ENCODE measurements around the gene A2ML1. TPM values are rescaled to one million over a fixed set of nuclear protein-coding genes. Genes with fewer than 3 reads are reported as not detected.

The A2ML1 gene
- total RNA-seq, 1 donor: not detected

GRCh38 chr12:8832500-8832899 is 10.1 kb downstream of the A2ML1 start:
- TF ChIP-seq CTCF (IDR thresholded peaks at IDR 0.05; ENCODE audit: insufficient read depth, low read depth, low read length): no peak
- H3K4me3 ChIP-seq (ENCODE audit: low read depth, low read length): no peak overlapping the region
- no peak for DNase-seq (ENCODE audit: low read depth)

GRCh38 chr12:8834230-8834629 is 11.8 kb downstream of the A2ML1 start:
- H3K4me3 ChIP-seq (ENCODE audit: low read depth, low read length): no peak overlapping the region
- DNase-seq (ENCODE audit: low read depth): no peak
- no peak for TF ChIP-seq CTCF (IDR thresholded peaks at IDR 0.05; ENCODE audit: insufficient read depth, low read depth, low read length)

DNA sequence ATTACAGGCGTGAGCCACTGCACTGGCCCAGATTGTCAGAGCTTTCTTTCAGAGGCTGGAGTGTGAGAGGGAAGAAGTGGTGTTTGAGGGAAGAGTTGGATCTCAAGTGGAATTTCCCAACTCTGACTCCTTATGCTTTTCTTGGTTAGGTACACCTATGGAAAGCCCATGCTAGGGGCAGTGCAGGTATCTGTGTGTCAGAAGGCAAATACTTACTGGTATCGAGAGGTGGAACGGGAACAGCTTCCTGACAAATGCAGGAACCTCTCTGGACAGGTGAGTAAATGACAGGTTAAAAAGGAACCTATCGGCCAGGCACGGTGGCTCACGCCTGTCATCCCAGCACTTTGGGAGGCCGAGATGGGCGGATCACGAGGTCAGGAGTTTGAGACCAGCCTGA is 14.9 kb downstream of the A2ML1 start:
- H3K4me3 ChIP-seq (ENCODE audit: low read depth, low read length): no peak overlapping the region
- TF ChIP-seq CTCF (IDR thresholded peaks at IDR 0.05; ENCODE audit: insufficient read depth, low read depth, low read length): no peak
- no peak for DNase-seq (ENCODE audit: low read depth)

- TF ChIP-seq CTCF (IDR thresholded peaks at IDR 0.05; ENCODE audit: insufficient read depth, low read depth, low read length): no peak
- no peak overlapping the region for H3K4me3 ChIP-seq (ENCODE audit: low read depth, low read length)
- DNase-seq (ENCODE audit: low read depth): no peak
Measured at GRCh38 chr12:8840321-8840720, 17.9 kb downstream of the A2ML1 start.

GRCh38 chr12:8840938-8841633 is 18.7 kb downstream of the A2ML1 start:
- no peak for TF ChIP-seq CTCF (IDR thresholded peaks at IDR 0.05; ENCODE audit: insufficient read depth, low read depth, low read length)
- no peak for DNase-seq (ENCODE audit: low read depth)
- H3K4me3 ChIP-seq (ENCODE audit: low read depth, low read length): no peak overlapping the region

DNA sequence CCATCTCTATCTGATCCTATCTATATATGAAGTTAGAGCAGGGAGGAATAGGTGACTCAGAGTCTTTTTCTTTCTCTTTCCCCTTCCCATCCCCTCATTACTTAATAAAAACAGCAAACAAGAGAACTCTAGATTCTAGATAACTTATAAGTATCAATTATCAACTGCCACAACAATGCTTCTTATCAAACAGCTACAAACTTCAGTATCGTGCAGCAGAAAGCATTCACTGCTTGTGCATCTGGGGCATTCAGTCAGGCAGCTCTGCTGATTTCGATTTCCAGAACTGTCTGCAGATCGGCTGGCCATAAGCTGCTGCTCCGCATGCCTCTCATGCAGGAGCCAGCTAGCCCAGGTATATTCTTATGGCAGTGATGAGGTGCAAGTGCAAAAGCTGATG is 19.4 kb downstream of the A2ML1 start:
- no peak overlapping the region for H3K4me3 ChIP-seq (ENCODE audit: low read depth, low read length)
- DNase-seq (ENCODE audit: low read depth): no peak
- TF ChIP-seq CTCF (IDR thresholded peaks at IDR 0.05; ENCODE audit: insufficient read depth, low read depth, low read length): no peak

DNA sequence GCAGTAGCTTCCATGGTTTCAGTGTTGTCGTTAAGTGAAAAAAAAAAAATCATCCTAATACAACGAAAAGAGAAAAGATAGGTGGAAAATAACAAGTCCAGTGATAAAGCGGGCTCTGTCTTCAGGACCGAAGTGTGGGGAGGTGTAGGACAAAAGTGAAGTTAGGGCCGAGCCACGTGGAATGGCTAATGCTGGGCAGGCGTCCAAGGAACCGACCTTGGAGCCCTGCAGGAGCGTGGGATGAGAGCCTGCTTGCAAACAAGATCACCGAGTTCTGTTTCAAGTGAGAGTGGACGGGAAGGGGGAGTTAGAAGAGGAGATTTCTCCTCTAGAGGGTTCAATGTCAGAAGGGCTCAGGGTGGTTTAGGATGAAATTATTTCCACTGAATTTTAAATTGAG is 22.2 kb downstream of the A2ML1 start:
- peak; percentile 45 for DNase-seq (ENCODE audit: low read depth)
- TF ChIP-seq CTCF (IDR thresholded peaks at IDR 0.05; ENCODE audit: insufficient read depth, low read depth, low read length): no peak
- H3K4me3 ChIP-seq (ENCODE audit: low read depth, low read length): no peak overlapping the region
